Glomerular endothelial cell (primary cell): ENCODE measurements around the gene HHAT. TPM values are rescaled to one million over a fixed set of nuclear protein-coding genes. Genes with fewer than 3 reads are reported as not detected.

Experiments
- DNase-seq: peaks from one replicate; pipeline ENCODE4 v3.0.0-alpha.2; 2011; ENCODE audit warnings: low read depth, low spot score; ENCODE audit errors: extremely low read depth
- total RNA-seq: library from RNA; depleted of rRNA; stranded (reverse); fragments of >200 nt; gene quantifications from 2 replicates; pipeline ENCODE4 v1.2.3, GENCODE V29; 2015

The HHAT gene
- total RNA-seq, 1 donor from 2014 or later: 5.9 TPM

- no peak for DNase-seq
Measured at GRCh38 chr1:210477328-210477924, 148.7 kb downstream of the HHAT start.

DNA sequence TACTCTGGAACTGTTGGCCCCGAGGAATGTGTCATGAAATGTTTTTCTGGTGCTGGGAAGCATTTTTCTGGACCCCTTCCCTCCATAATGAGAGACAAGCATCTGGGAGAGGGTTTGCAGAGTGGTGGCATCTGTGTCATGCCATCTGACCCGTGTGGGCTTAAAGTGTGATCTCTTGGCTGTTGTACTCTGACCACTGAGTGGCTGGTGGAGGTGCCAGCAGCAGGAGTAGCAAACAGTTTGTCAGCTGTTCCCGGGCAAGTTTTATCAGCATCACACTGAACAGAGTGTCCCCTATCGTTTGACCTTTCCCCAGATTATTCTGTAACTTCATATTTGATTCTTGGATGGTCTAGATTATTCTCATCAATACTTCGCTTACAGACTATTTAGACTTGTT lies 150.1 kb downstream of the HHAT start:
- DNase-seq: no peak

- no peak for DNase-seq
Measured at GRCh38 chr1:210482491-210482890, 153.8 kb downstream of the HHAT start.

- no peak for DNase-seq
Measured at GRCh38 chr1:210482945-210483617, 154.4 kb downstream of the HHAT start.

- no peak for DNase-seq
Measured at GRCh38 chr1:210483821-210484220, 155.1 kb downstream of the HHAT start.

DNA sequence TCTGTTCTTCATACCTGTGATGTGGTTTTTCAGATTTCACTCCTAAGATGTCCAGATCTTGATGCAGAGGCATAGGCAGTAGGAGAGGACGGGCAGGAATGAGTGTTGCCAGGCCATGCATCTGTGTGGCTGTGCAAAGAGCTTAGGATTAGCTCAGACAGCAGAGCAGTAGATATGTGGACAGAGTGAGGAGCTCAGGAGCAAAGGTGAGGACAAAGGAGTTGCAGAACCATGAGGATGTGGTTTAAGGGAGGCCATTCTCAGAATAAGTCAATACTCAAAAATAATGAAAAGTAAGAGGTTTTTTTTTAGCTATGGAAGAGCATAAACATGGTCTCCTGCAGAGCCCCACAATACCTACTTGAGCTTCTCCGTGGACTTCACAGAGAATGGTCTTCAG lies 158.3 kb downstream of the HHAT start:
- DNase-seq: no peak

DNA sequence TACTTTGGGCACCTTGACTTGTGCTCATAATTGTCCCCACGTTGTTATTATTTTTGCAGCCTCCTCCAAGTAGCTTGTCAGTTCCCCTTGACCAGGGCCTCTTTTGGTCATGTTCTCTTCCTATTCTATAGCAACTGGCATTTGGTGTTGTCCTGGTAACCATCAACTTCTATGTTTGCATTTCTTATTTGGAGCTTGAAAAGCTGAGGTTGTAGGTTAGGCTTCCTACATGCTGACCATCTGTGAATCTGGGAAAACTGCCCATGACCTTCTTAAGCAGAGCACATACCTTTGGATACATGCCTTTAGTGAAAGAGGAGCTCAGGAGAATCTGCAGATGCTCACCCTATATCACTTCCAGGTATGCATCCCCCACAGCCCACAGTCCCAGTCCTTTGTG lies 160.8 kb downstream of the HHAT start:
- no peak for DNase-seq

DNA sequence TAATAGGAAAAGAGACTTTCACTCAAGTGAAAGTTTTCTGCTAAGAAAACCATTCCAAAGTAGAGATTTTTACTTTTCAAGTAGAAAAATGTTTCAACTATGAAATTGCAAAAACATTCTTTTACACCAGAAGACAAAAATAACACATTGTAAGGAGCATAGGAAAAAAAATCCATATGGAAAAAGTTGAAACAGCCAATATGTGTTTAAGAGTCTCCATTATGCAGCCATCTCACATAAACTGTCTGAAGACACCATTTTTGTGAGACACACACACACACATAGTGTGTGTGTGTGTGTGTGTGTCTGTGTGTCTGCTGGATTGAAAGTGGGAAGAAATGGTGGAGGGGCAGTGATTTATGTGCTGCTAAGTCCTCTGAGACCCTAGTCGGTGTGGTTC lies 162.1 kb downstream of the HHAT start:
- DNase-seq: no peak

- DNase-seq: no peak
Measured at GRCh38 chr1:210496063-210496462, 167.4 kb downstream of the HHAT start.

GRCh38 chr1:210499956-210500355 lies 171.3 kb downstream of the HHAT start:
- DNase-seq: no peak

- DNase-seq: no peak
Measured at GRCh38 chr1:210500831-210501230, 172.1 kb downstream of the HHAT start.

- DNase-seq: no peak
Measured at GRCh38 chr1:210504286-210504685, 175.6 kb downstream of the HHAT start.

DNA sequence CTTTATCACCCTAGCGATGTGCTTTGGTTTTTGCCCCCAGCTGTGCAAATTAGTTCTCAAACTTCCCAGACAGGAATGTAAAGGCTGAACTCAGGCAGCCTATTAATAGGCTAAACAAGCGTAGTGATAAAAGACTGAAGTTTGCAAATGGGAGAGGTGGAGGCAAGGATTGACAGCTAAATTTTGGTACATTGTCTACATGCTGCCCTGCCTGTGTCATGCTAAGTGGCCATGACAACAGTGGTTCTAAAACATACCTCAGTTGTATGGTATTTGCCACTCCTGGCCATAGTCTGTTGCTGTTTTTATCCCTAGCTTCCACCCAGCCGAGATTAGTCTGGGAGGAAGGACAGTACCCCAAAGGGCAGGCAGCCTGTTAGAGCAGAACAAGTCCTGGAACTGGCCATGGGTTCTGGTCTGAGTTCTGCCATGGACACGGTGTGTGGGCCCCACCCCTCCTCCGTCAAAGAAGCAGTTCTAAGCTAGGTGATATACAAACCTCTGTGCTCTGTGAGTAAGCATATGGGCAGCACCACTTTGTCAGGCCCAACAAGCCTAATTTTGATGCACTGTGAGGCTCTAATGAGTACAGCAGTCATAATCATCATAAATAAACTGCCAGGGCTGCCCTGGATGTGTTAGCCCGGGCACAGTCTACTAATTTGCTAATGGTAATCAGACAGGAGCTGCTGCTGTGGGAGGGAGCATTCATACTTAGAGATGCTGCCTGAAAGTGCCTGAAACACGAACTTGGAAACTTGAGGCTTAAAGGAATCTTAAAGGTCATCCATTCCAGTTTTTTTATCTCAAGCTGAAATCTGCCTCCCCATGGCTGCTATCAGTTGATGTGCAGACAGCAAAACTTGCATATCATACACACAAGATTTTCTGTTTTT lies 177.1 kb downstream of the HHAT start:
- no peak for DNase-seq

GRCh38 chr1:210506689-210507088 lies 178.0 kb downstream of the HHAT start:
- DNase-seq: no peak

GRCh38 chr1:210516092-210516656 lies 187.5 kb downstream of the HHAT start:
- DNase-seq: no peak

- DNase-seq: no peak
Measured at GRCh38 chr1:210516697-210517459, 188.2 kb downstream of the HHAT start.

- DNase-seq: no peak
Measured at GRCh38 chr1:210523830-210524229, 195.1 kb downstream of the HHAT start.

DNA sequence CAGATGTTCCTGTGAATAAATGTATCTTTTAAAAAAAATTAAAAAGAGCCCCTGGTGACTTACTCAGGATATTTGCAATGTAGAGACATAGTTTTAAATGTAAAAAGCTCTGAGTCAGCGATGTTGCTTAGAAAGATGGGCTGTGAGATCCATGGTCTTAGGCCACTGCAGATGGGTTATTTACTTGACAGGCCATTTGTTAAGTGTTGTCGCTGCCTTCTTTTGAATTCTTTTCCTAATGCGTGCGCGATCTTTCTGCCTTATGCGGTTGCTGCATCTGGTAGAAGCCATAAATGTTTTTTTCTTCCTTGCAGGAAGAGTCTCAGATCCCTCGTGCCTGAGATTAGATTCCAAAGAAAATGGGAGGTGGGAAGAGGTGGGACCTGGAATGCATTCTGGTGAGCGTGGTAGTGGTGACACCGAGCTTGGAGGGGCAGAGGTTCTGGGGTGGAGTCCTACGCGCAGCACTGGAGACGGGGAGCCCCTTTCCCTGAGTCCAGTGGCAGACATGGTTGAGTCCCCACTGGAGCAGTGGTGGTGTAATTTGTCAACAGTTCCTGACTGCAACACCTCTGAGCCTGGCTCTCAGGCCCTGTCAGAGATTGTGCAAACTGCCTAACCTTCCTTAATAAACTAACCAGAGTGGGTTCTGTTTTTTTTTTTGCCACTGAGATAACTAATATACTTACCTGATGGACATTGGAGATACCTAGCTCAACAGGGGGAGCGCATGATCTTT lies 197.2 kb downstream of the HHAT start:
- DNase-seq: no peak

DNA sequence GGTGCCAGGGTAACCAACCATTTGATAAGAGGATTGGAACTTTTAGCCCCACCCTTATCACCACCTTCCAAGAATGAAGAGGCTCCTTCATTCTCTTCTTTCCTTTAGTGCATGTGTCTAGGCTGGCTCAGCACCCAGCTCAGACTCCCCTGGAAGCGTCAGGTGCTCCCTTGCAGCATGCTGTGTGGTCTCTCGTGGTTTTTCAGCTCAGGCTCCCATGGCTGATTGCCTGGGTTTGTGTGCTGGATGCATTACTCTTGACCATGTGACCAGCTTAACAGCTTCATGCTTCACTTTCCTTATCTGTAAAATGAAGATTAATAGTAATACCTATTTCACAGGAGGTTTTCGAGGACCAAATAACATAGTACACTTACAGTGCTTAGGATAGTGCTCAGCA lies 198.4 kb downstream of the HHAT start:
- no peak for DNase-seq
